OCI-LY7 (cell line): ENCODE data around the gene OGFR. TPM values are rescaled to one million over a fixed set of nuclear protein-coding genes. Genes with fewer than 3 reads are reported as not detected.

Source experiments
- BruUV-seq: library from RNA; stranded (reverse); fragments of 400-500 nt; replicated peaks from 2 replicates; lab custom pipeline; 2021; lab: Mats Ljungman, UMichigan
- CTCF ChIA-PET: fragments of 300-600 bp; sonication (Branson Sonifier 250); formaldehyde crosslinking; loops from one replicate; lab custom pipeline; 2022; ENCODE audit warnings: antibody characterized with exemption; ENCODE audit not compliant: unreplicated experiment; lab: Charles Lee
- POLR2A ChIA-PET: fragments of 300-600 bp; sonication (Branson Sonifier 250); formaldehyde crosslinking; loops from one replicate; lab custom pipeline; 2022; ENCODE audit warnings: antibody characterized with exemption; lab: Charles Lee
- DNase-seq: peaks from one replicate; pipeline ENCODE4 v3.0.0-alpha.2; 2015; ENCODE audit warnings: low spot score
- H2AFZ ChIP-seq: fragments of 200-600 bp; sonication (generic), shearing (Covaris generic); 2 replicates; pipeline ENCODE4 v1.6.1; 2014; ENCODE audit warnings: mild to moderate bottlenecking, antibody characterized with exemption, low read length, moderate library complexity
- H3K27ac ChIP-seq: fragments of 200-600 bp; sonication (generic); 2 replicates; pipeline ENCODE4 v1.5.1; 2014; ENCODE audit warnings: mixed run types, low read depth, mild to moderate bottlenecking, moderate library complexity, low read length, inconsistent platforms; ENCODE audit not compliant: poor library complexity, severe bottlenecking
- H3K36me3 ChIP-seq: fragments of 200-600 bp; sonication (generic); 2 replicates; pipeline ENCODE4 v1.6.1; 2014; ENCODE audit warnings: mild to moderate bottlenecking, antibody characterized with exemption, low read length, moderate library complexity, mixed read lengths; ENCODE audit not compliant: insufficient read depth
- H3K4me1 ChIP-seq: fragments of 200-600 bp; sonication (generic); 2 replicates; pipeline ENCODE4 v1.5.1; 2014; ENCODE audit warnings: mild to moderate bottlenecking, low read length; ENCODE audit not compliant: insufficient read depth, poor library complexity, severe bottlenecking
- H3K4me2 ChIP-seq: fragments of 200-600 bp; sonication (generic); 2 replicates; pipeline ENCODE4 v1.6.1; 2014; ENCODE audit warnings: mild to moderate bottlenecking, low read length
- H3K4me3 ChIP-seq: fragments of 200-600 bp; sonication (generic); 2 replicates; pipeline ENCODE4 v1.5.1; 2014; ENCODE audit warnings: mild to moderate bottlenecking, low read depth, low read length; ENCODE audit not compliant: poor library complexity, severe bottlenecking
- H3K79me2 ChIP-seq: fragments of 200-600 bp; sonication (generic); 2 replicates; pipeline ENCODE4 v1.6.1; 2016; ENCODE audit warnings: low read depth, mild to moderate bottlenecking, low read length, moderate library complexity, mixed read lengths; ENCODE audit not compliant: insufficient read depth
- H3K9me2 ChIP-seq: fragments of 200-600 bp; sonication (generic); 2 replicates; pipeline ENCODE4 v1.6.1; 2016; ENCODE audit warnings: mild to moderate bottlenecking, low read length, mixed read lengths; ENCODE audit not compliant: insufficient read depth
- H3K9me3 ChIP-seq: fragments of 200-600 bp; sonication (generic); 2 replicates; pipeline ENCODE4 v1.6.1; 2014; ENCODE audit warnings: mild to moderate bottlenecking, mixed run types, low read length, mixed read lengths
- H4K20me1 ChIP-seq: fragments of 200-600 bp; sonication (generic); 2 replicates; pipeline ENCODE4 v1.6.1; 2014; ENCODE audit warnings: mild to moderate bottlenecking, antibody characterized with exemption, low read length, moderate library complexity, mixed read lengths; ENCODE audit not compliant: insufficient read depth
- CTCF ChIP-seq: fragments of 200-600 bp; sonication (generic); conservative IDR thresholded peaks from 2 replicates; pipeline ENCODE4 v1.5.1; 2014; ENCODE audit warnings: mild to moderate bottlenecking, antibody characterized with exemption, low read length, moderate library complexity, mixed read lengths
- EZH2phosphoT487 ChIP-seq: fragments of 200-600 bp; sonication (generic); IDR thresholded peaks from 2 replicates; pipeline ENCODE4 v1.6.1; 2018; ENCODE audit warnings: low read depth, borderline replicate concordance, mild to moderate bottlenecking, mixed run types, antibody characterized with exemption, low read length, moderate library complexity, mixed read lengths
- intact Hi-C: fragments of 100-400 bp; cut with micrococcal nuclease; formaldehyde crosslinking; loops from one replicate; pipeline ENCODE4 v1.10.0; 2022; ENCODE audit not compliant: unreplicated experiment
- total RNA-seq, 2 experiments: library from RNA; depleted of rRNA in 1 of 2; stranded (reverse); fragments of >200 nt in 1 of 2; shearing (Covaris generic) in 1 of 2; gene quantifications; 2 replicates each; pipeline ENCODE4 v1.2.3, GENCODE V29; 2014 to 2022

Gene OGFR
- total RNA-seq, 2 experiments from 2014 or later, result 64.8 to 69.9 TPM

GRCh38 chr20:62774762-62775161 lies 29.9 kb upstream of the OGFR start:
- no peaks in the 10 kb centered on the region for H3K79me2 ChIP-seq
- peaks cover 47% of the 10 kb centered on the region for H3K4me1 ChIP-seq
- no peaks in the 10 kb centered on the region for H4K20me1 ChIP-seq
- H2AFZ ChIP-seq, result no peak overlapping the region
- H3K9me2 ChIP-seq, result no peaks in the 10 kb centered on the region
- ChIA-PET POLR2A (no interaction called here), CTCF (no interaction called here)
- no peak for TF ChIP-seq CTCF
- no peak for TF ChIP-seq EZH2phosphoT487
- no TSS peak for BruUV-seq
- no peak overlapping the region for H3K27ac ChIP-seq
- H3K4me3 ChIP-seq, result no peak overlapping the region
- no peaks in the 10 kb centered on the region for H3K36me3 ChIP-seq
- intact Hi-C loops, result no loop called here
- 0 out of 2 replicates have a peak overlapping the region, but pooled peaks have one; percentile 3 for H3K4me2 ChIP-seq
- H3K9me3 ChIP-seq, result no peaks in the 10 kb centered on the region
- no peak for DNase-seq

- H4K20me1 ChIP-seq, result no peaks in the 10 kb centered on the region
- no peak for TF ChIP-seq EZH2phosphoT487
- TF ChIP-seq CTCF, result no peak
- H3K27ac ChIP-seq, result no peak overlapping the region
- no TSS peak for BruUV-seq
- H3K4me3 ChIP-seq, result no peak overlapping the region
- intact Hi-C loops, result no loop called here
- no peaks in the 10 kb centered on the region for H3K9me3 ChIP-seq
- no peak overlapping the region for H2AFZ ChIP-seq
- ChIA-PET POLR2A (no interaction called here), CTCF (no interaction called here)
- H3K36me3 ChIP-seq, result no peaks in the 10 kb centered on the region
- 0 out of 2 replicates have a peak overlapping the region, but pooled peaks have one; percentile 3 for H3K4me2 ChIP-seq
- H3K9me2 ChIP-seq, result no peaks in the 10 kb centered on the region
- H3K79me2 ChIP-seq, result no peaks in the 10 kb centered on the region
- DNase-seq, result no peak
- peaks cover 47% of the 10 kb centered on the region for H3K4me1 ChIP-seq
These were observed 29.4 kb upstream of the OGFR start for GRCh38 chr20:62775206-62775605.

- intact Hi-C loops, result no loop called here
- peak overlapping the region; percentile 44; the same call in 1 of the 2 replicates for H2AFZ ChIP-seq
These were observed 28.5 kb upstream of the OGFR start for GRCh38 chr20:62776035-62776691.

More at GRCh38 chr20:62776035-62776691, 28.5 kb upstream of the OGFR start:
- peak overlapping the region; percentile 67 for H3K27ac ChIP-seq
- peak overlapping the region; percentile 63 for H3K4me3 ChIP-seq
- H3K79me2 ChIP-seq, result no peaks in the 10 kb centered on the region
- TF ChIP-seq CTCF (no peak), EZH2phosphoT487 (no peak)
- H3K9me3 ChIP-seq, result no peaks in the 10 kb centered on the region
- POLR2A ChIA-PET, result no interaction called here
- no peak for DNase-seq
- no peaks in the 10 kb centered on the region for H3K36me3 ChIP-seq
- no peaks in the 10 kb centered on the region for H4K20me1 ChIP-seq
- peak overlapping the region; percentile 85 for H3K4me2 ChIP-seq
- no peaks in the 10 kb centered on the region for H3K9me2 ChIP-seq
- CTCF ChIA-PET, result no interaction called here
- peaks cover 40% of the 10 kb centered on the region for H3K4me1 ChIP-seq
- BruUV-seq, result no TSS peak
